Measurements from ENCODE around the gene ATP8B4.

The ATP8B4 gene

DNA sequence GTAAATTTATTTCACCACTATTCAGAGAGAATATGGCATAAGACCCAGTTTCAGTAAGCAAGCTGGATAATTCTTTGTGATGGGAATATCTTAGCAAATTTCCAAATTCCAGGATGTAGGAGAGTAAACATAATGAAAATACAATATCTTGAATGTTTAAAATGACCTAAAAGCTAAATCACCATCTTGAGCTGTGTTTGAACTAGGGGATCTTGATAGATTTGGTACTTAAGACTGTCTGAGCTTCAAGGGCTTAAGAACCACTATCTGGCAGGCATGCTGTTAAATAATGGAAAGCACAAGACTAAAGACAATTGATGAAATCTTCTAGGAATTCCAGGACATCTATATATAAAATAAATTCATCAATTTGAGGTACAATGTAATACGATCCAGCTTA is 217.7 kb downstream of the ATP8B4 start:
- no peak overlapping the region for H3K27ac ChIP-seq (ENCODE audit: low read depth, low read length)

GRCh38 chr15:49900903-49901235 is 218.2 kb downstream of the ATP8B4 start:
- peaks cover 56% of the 10 kb centered on the region for H3K4me1 ChIP-seq (ENCODE audit: insufficient read depth, low read length)
- no peaks in the 10 kb centered on the region for H3K27me3 ChIP-seq (ENCODE audit: control insufficient read depth in 1 of 2, insufficient read depth in 2 of 2, low read length in 2 of 2)
- H3K27ac ChIP-seq (ENCODE audit: low read depth, low read length): no peak overlapping the region
- H3K9ac ChIP-seq (ENCODE audit: low read length): no peak overlapping the region
- no peak overlapping the region for H3K4me3 ChIP-seq (ENCODE audit: low read depth in 1 of 2, low read length in 2 of 2)
- no peaks in the 10 kb centered on the region for H3K36me3 ChIP-seq (ENCODE audit: insufficient read depth, low read length)
- no peaks in the 10 kb centered on the region for H3K9me3 ChIP-seq (ENCODE audit: low read length)

More for the DNA sequence above, 217.7 kb downstream of the ATP8B4 start:
- H3K9ac ChIP-seq (ENCODE audit: low read length): no peak overlapping the region
- H3K4me1 ChIP-seq (ENCODE audit: insufficient read depth, low read length): peaks cover 52% of the 10 kb centered on the region
- no peaks in the 10 kb centered on the region for H3K36me3 ChIP-seq (ENCODE audit: insufficient read depth, low read length)
- no peak overlapping the region for H3K4me3 ChIP-seq (ENCODE audit: low read depth in 1 of 2, low read length in 2 of 2)
- H3K27me3 ChIP-seq (ENCODE audit: control insufficient read depth in 1 of 2, insufficient read depth in 2 of 2, low read length in 2 of 2): no peaks in the 10 kb centered on the region
- H3K9me3 ChIP-seq (ENCODE audit: low read length): no peaks in the 10 kb centered on the region

DNA sequence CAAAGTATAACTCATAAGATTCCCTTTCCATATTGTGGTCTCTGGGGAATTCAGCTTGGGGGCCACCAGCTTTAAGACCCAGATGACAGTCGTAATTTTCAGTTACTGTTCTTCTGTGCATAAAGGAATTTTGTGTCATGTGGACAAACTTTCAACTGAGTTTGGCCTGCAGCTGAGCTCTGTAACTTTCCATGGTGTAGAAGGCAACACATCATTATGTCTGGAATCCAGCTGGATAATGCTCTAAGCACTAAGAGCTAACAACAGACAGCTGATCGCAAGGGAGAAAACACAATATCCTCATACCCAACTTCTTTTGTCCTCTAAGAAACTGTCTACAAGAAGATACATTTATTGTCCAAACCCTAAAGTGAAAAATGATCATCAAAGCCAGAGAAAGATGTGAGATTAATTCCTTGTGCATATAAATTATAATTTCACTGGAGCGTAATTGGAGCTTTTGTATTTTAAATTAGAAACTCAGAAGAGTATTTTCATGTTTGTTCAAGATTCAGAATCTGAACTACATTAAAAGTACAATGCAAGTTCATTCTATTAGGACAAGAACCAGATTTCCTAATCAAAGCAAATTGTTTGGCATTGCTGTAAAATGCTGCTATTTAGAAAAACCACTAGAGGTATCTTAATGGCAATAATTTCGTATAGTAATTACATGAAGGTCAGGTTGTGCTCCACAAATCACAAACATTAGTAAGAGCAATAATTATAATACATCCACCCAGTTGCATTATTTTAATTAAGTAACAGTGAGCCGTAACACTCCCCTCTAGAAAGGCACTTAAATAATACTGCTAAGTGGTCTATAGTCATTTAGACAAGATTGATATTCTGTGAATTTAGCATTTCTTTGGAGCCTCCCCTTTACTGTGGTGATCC is 218.8 kb downstream of the ATP8B4 start:
- peaks cover 58% of the 10 kb centered on the region for H3K4me1 ChIP-seq (ENCODE audit: insufficient read depth, low read length)
- no peaks in the 10 kb centered on the region for H3K36me3 ChIP-seq (ENCODE audit: insufficient read depth, low read length)
- H3K27ac ChIP-seq (ENCODE audit: low read depth, low read length): peak overlapping the region; percentile 14
- no peak overlapping the region for H3K4me3 ChIP-seq (ENCODE audit: low read depth in 1 of 2, low read length in 2 of 2)
- H3K27me3 ChIP-seq (ENCODE audit: control insufficient read depth in 1 of 2, insufficient read depth in 2 of 2, low read length in 2 of 2): no peaks in the 10 kb centered on the region
- no peaks in the 10 kb centered on the region for H3K9me3 ChIP-seq (ENCODE audit: low read length)
- H3K9ac ChIP-seq (ENCODE audit: low read length): no peak overlapping the region

- no peaks in the 10 kb centered on the region for H3K36me3 ChIP-seq (ENCODE audit: insufficient read depth, low read length)
- no peaks in the 10 kb centered on the region for H3K27me3 ChIP-seq (ENCODE audit: control insufficient read depth in 1 of 2, insufficient read depth in 2 of 2, low read length in 2 of 2)
- peaks cover 55% of the 10 kb centered on the region for H3K4me1 ChIP-seq (ENCODE audit: insufficient read depth, low read length)
- H3K9me3 ChIP-seq (ENCODE audit: low read length): no peaks in the 10 kb centered on the region
- peak overlapping the region; percentile 12 for H3K27ac ChIP-seq (ENCODE audit: low read depth, low read length)
- no peak overlapping the region for H3K9ac ChIP-seq (ENCODE audit: low read length)
- no peak overlapping the region for H3K4me3 ChIP-seq (ENCODE audit: low read depth in 1 of 2, low read length in 2 of 2)
Observed at GRCh38 chr15:49898575-49899283, 220.3 kb downstream of the ATP8B4 start.

GRCh38 chr15:49898097-49898496 is 220.9 kb downstream of the ATP8B4 start:
- Histone ChIP-seq H3K9ac (ENCODE audit: low read length) (no peak overlapping the region), H3K9me3 (ENCODE audit: low read length) (no peaks in the 10 kb centered on the region), H3K36me3 (ENCODE audit: insufficient read depth, low read length) (no peaks in the 10 kb centered on the region), H3K4me1 (ENCODE audit: insufficient read depth, low read length) (peaks cover 52% of the 10 kb centered on the region), H3K27me3 (ENCODE audit: control insufficient read depth in 1 of 2, insufficient read depth in 2 of 2, low read length in 2 of 2) (no peaks in the 10 kb centered on the region), H3K27ac (ENCODE audit: low read depth, low read length) (no peak overlapping the region), H3K4me3 (ENCODE audit: low read depth in 1 of 2, low read length in 2 of 2) (no peak overlapping the region)

DNA sequence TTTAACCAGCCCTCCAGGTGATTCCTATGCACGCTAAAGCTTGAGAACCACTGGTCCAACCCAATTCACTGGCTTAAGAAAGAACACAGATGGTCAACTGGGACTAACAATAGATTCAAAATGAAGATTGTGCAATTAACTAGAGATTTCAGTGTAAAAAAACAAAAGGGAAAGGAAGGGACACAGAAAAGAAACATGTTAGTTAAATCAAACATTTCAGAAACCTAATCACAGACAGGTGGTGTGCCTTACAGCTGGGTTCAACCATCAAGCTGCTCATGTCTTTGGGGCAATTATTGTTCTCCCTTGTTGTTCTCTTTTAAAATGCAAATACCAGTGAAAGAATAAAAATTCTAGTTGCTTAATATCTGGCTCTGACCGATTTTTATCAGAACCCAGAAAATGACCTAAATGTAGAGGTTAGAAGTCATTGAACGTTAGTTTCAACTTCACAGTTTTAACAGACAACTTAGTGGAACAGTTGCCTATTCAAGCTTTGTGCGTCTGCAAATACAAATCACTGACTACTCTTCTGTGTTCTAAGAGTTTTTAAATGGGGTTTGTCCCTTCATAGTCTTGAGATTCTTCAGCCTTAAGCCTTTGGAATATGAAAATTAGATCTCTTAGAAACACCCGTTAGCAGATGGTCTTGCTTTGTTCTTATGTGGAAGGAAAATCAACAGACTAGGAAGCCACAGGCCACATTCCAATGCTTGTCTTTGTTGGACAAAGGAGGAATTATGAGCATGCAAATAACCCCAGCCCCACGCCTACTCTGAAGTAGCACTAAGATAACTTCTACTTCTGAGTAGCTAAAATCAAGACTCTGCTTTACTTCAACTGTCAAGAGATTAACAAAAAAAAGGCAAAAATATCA is 223.4 kb downstream of the ATP8B4 start:
- H3K9ac ChIP-seq (ENCODE audit: low read length): no peak overlapping the region
- H3K9me3 ChIP-seq (ENCODE audit: low read length): no peaks in the 10 kb centered on the region
- H3K4me1 ChIP-seq (ENCODE audit: insufficient read depth, low read length): peaks cover 32% of the 10 kb centered on the region
- no peaks in the 10 kb centered on the region for H3K36me3 ChIP-seq (ENCODE audit: insufficient read depth, low read length)
- no peaks in the 10 kb centered on the region for H3K27me3 ChIP-seq (ENCODE audit: control insufficient read depth in 1 of 2, insufficient read depth in 2 of 2, low read length in 2 of 2)
- peak overlapping the region; percentile 4 for H3K27ac ChIP-seq (ENCODE audit: low read depth, low read length)
- no peak overlapping the region for H3K4me3 ChIP-seq (ENCODE audit: low read depth in 1 of 2, low read length in 2 of 2)

DNA sequence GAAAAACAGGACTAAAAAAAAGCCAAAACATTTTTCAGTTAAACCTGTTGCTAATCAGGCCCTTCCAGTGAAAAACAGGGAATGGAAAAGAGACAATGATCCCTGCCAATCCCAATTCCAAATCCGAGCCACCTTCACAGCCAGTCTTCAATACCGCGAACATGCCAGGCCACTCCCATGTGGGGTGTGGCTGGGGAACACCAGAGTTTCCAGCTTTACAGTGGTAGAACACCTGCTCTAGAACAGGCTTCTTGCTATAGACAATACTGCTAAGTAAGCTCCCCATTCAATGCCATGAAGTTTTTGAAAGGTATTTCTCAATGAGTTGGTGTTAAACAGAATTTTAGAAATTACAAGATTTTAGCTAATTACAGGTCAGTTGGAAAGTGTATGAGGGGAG is 228.3 kb downstream of the ATP8B4 start:
- no peaks in the 10 kb centered on the region for H3K36me3 ChIP-seq (ENCODE audit: insufficient read depth, low read length)
- peaks cover 25% of the 10 kb centered on the region for H3K4me1 ChIP-seq (ENCODE audit: insufficient read depth, low read length)
- H3K4me3 ChIP-seq (ENCODE audit: low read depth in 1 of 2, low read length in 2 of 2): no peak overlapping the region
- no peaks in the 10 kb centered on the region for H3K27me3 ChIP-seq (ENCODE audit: control insufficient read depth in 1 of 2, insufficient read depth in 2 of 2, low read length in 2 of 2)
- H3K27ac ChIP-seq (ENCODE audit: low read depth, low read length): no peak overlapping the region
- H3K9me3 ChIP-seq (ENCODE audit: low read length): no peaks in the 10 kb centered on the region
- no peak overlapping the region for H3K9ac ChIP-seq (ENCODE audit: low read length)

GRCh38 chr15:49889536-49889935 is 229.5 kb downstream of the ATP8B4 start:
- no peaks in the 10 kb centered on the region for H3K36me3 ChIP-seq (ENCODE audit: insufficient read depth, low read length)
- H3K4me1 ChIP-seq (ENCODE audit: insufficient read depth, low read length): peaks cover 24% of the 10 kb centered on the region
- no peak overlapping the region for H3K27ac ChIP-seq (ENCODE audit: low read depth, low read length)
- no peaks in the 10 kb centered on the region for H3K27me3 ChIP-seq (ENCODE audit: control insufficient read depth in 1 of 2, insufficient read depth in 2 of 2, low read length in 2 of 2)
- no peaks in the 10 kb centered on the region for H3K9me3 ChIP-seq (ENCODE audit: low read length)
- no peak overlapping the region for H3K4me3 ChIP-seq (ENCODE audit: low read depth in 1 of 2, low read length in 2 of 2)
- H3K9ac ChIP-seq (ENCODE audit: low read length): no peak overlapping the region

GRCh38 chr15:49888734-49889133 is 230.3 kb downstream of the ATP8B4 start:
- no peak overlapping the region for H3K27ac ChIP-seq (ENCODE audit: low read depth, low read length)

DNA sequence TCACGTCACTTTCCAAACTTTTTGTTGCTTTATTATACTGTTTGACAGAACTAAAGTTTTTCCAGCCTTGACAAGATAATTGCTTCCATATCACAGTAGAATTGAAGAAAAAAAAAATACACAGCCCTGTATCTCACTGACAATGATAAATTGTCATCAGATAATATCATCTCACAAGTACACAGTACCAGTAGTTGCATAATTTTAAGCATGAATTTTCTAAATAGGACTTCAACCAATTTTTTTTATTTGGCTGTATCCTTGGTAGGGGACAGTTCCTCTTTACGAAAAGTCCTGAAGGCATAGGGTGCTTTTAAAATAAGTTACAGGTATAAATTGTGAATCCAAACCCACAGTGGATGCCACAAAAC is 230.7 kb downstream of the ATP8B4 start:
- H3K27me3 ChIP-seq (ENCODE audit: control insufficient read depth in 1 of 2, insufficient read depth in 2 of 2, low read length in 2 of 2): no peaks in the 10 kb centered on the region
- H3K36me3 ChIP-seq (ENCODE audit: insufficient read depth, low read length): no peaks in the 10 kb centered on the region
- no peaks in the 10 kb centered on the region for H3K9me3 ChIP-seq (ENCODE audit: low read length)
- H3K4me1 ChIP-seq (ENCODE audit: insufficient read depth, low read length): peaks cover 20% of the 10 kb centered on the region
- no peak overlapping the region for H3K9ac ChIP-seq (ENCODE audit: low read length)
- H3K27ac ChIP-seq (ENCODE audit: low read depth, low read length): peak overlapping the region; percentile 42
- no peak overlapping the region for H3K4me3 ChIP-seq (ENCODE audit: low read depth in 1 of 2, low read length in 2 of 2)

More at GRCh38 chr15:49888734-49889133, 230.3 kb downstream of the ATP8B4 start:
- Histone ChIP-seq H3K9me3 (ENCODE audit: low read length) (no peaks in the 10 kb centered on the region), H3K9ac (ENCODE audit: low read length) (no peak overlapping the region), H3K4me3 (ENCODE audit: low read depth in 1 of 2, low read length in 2 of 2) (no peak overlapping the region), H3K27me3 (ENCODE audit: control insufficient read depth in 1 of 2, insufficient read depth in 2 of 2, low read length in 2 of 2) (no peaks in the 10 kb centered on the region), H3K4me1 (ENCODE audit: insufficient read depth, low read length) (peaks cover 20% of the 10 kb centered on the region), H3K36me3 (ENCODE audit: insufficient read depth, low read length) (no peaks in the 10 kb centered on the region)

- no peak overlapping the region for H3K4me3 ChIP-seq (ENCODE audit: low read depth in 1 of 2, low read length in 2 of 2)
- H3K27me3 ChIP-seq (ENCODE audit: control insufficient read depth in 1 of 2, insufficient read depth in 2 of 2, low read length in 2 of 2): no peaks in the 10 kb centered on the region
- peak overlapping the region; percentile 42 for H3K27ac ChIP-seq (ENCODE audit: low read depth, low read length)
- H3K9me3 ChIP-seq (ENCODE audit: low read length): no peaks in the 10 kb centered on the region
- peaks cover 20% of the 10 kb centered on the region for H3K4me1 ChIP-seq (ENCODE audit: insufficient read depth, low read length)
- H3K9ac ChIP-seq (ENCODE audit: low read length): no peak overlapping the region
- H3K36me3 ChIP-seq (ENCODE audit: insufficient read depth, low read length): no peaks in the 10 kb centered on the region
Observed at GRCh38 chr15:49887659-49888322, 231.2 kb downstream of the ATP8B4 start.
